Midbrain (tissue), 1 donor: ENCODE measurements around the gene KCND3.

Source experiments
- DNase-seq: peaks from one replicate; lab custom pipeline; 2025; lab: John Stamatoyannopoulos, UW

KCND3 gene

GRCh38 chr1:111988743-111989453 is 570 bp downstream of the KCND3 start:
- DNase-seq = no peak

- no peak for DNase-seq
Measured at GRCh38 chr1:111988377-111988742, 1.1 kb downstream of the KCND3 start.

GRCh38 chr1:111987502-111987901 is 2.0 kb downstream of the KCND3 start:
- DNase-seq = no peak

DNA sequence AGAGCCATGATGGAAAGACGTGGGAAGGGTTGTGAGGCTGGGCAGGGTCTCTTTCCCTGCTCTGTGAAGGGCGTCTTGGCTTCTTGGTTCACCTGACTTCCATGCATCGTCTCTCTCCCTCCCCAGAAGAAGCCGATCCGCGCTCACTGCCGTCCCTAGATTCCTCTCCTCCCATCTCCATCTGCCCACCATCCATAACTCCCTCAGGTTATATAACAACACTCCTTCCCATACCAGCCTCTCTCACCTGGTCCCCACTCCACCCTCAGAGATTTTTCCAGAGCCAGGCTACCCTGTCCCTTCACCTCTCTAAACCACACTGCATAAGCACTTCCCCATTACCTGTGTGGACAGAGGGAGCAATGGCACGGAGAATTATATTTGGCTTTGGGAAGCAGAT is 6.0 kb downstream of the KCND3 start:
- no peak for DNase-seq

DNA sequence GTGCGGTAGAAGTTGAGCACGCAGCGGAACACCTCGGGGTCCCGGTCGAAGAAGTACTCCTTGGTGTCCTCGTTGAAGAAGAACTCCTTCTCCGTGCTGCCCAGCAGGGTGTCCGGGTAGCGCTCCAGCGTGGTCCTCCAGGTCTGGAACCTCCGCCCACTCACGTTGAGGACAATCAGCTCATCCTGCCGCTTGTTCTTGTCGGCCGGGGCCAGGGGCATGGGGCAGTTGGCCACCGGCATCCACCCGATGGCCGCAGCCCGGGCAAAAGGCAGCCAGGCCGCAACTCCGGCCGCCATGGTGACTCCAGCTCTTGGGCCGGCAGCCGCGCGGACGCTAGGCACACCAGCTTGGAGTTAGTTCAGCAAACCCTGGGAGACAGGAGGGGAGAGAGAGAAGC is 7.0 kb downstream of the KCND3 start:
- no peak for DNase-seq

DNA sequence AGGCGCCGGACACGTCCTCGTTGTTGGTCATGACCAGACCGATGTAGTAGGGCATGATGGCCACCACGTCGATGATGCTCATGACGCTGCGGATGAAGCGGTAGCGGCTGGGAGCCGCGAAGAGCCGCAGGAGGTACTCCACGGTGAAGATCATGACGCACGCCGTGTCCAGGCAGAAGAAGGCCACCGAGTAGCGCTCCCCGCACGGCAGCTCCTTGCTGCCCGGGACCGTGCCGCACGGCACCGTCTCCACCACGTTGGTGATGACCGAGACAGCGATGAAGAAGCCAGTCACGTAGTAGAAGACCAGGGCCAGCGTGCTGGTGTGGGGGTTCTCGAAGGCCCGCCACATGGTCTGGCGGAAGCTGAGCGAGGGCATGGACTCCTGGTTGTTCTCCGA is 7.6 kb downstream of the KCND3 start:
- no peak for DNase-seq

- DNase-seq = no peak
Measured at GRCh38 chr1:111981090-111981489, 8.4 kb downstream of the KCND3 start.

GRCh38 chr1:111980686-111981085 is 8.8 kb downstream of the KCND3 start:
- no peak for DNase-seq

DNA sequence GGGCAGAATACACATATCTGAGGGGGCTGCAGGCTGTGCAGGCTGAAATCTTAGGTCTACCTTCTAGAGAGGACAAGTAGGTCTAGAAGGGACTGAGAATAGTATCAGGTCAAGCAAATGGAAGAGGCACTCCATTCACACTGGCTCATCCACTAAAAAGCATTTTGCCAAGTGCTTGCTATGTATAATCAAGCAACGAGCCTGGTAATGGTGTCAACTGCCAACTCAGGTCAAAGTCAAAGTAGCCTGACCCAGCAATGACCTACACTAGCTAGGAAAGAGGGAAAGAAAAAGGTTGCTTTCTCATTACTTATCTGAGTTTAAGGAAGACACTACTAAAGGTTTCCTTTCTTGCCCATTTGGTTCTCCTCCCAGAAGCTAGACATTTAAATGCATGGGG is 10.8 kb downstream of the KCND3 start:
- no peak for DNase-seq

- DNase-seq = no peak
Measured at GRCh38 chr1:111977378-111977777, 12.1 kb downstream of the KCND3 start.

DNA sequence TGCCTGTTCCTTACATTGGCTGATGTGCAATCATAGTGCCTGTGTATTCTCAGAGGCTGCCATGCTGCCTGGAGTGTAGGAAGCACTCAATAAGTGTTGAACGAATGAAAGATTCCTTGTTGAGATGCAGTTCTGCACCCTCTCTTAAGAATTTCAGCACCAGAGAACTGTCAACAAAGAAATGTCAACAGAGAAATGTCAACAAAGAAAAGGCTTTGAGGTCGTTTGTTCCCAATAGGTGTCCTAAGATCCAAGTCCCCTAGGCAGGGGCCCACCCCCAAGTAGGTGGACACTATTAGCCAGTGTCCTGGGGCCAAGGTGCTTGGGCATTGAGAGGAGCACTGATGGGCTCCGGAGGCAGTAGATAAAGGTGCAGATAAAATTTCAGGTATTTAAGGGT is 12.6 kb downstream of the KCND3 start:
- no peak for DNase-seq

DNA sequence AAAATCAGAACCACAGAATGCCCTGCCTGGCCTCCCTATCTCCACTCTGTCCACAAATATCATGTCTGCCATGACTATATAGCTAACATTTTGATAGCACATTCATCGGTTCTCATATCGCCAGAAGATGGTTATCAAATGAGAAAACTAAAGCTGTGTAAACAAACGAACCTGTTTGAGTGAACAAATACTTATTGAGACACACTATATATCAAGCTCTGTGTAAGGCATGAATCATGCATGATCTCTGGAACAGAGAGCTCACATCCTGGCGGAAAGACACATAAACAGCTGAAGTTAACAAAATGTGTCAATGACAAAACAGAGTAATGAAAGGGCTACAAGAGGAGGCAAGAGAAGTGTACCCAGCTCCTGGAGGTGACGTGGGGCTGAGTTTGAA is 13.1 kb downstream of the KCND3 start:
- DNase-seq = no peak

DNA sequence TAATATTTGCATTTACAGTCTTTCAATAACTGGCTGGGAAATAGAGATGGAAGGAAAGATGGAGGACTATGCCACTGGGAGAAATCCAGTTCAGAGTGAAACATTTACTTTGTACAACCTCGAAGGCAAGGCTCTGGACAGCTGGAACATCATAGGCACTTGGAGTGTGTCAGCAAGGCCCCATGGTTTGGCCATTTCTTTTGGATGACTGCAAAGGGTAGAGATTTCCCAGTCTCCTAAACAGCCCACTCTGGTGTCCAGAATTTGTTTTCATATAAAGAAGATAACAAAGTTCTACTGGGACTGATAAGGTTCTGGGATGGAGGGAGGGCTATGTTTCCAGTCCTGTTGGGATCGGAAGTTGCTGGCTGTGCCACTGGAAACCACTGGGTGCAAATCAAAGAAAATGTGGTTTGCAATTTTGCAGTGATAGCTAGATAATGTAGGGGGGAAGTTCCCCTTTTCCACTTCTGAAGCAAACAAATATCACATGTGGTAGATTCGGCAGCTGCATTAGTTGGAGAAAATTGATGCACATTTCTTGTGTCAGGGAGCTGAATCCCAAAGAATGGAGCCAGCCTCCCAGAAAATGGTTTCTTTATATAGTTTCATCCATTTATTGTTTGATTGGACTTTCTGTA is 16.2 kb downstream of the KCND3 start:
- no peak for DNase-seq

DNA sequence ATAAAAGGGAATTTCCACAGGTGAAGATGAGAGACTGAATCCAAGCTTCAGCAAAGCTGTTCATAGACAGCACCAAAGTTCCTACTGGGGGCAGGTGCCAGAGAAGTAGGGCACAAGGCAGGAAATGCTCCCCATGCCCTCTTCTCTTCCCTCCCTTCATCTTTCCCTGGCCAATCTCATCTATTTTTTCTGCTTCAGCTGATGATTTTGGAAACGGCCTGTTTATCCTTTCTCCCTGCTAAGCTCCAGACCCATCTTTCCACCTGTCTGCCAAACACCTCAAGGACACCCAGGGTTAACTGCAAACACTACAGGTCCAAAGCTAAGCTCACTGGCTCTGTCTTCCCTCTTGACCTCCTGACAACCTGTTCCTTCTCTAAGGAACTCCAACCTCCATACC is 18.1 kb downstream of the KCND3 start:
- no peak for DNase-seq

DNA sequence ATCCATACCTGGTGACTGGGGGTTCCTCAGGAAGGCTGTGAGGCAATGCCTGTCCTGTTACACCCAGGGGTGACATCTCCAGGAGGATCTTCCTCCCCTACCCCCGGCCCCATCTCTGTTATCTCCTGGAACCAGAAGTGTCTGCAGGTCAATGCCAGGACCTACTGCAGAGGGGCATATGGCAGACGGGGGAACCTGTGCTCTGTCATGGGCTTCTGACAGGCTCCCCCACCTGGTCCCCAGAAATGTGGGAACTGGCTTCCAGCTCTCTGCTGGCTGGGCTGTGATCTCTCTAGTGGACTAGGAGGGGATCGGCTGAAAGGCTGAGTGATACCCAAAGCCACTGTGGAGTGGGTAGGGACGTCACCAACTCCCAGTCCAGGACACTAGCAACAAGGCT is 21.0 kb downstream of the KCND3 start:
- DNase-seq = no peak

- no peak for DNase-seq
Measured at GRCh38 chr1:111967886-111968285, 21.6 kb downstream of the KCND3 start.

DNA sequence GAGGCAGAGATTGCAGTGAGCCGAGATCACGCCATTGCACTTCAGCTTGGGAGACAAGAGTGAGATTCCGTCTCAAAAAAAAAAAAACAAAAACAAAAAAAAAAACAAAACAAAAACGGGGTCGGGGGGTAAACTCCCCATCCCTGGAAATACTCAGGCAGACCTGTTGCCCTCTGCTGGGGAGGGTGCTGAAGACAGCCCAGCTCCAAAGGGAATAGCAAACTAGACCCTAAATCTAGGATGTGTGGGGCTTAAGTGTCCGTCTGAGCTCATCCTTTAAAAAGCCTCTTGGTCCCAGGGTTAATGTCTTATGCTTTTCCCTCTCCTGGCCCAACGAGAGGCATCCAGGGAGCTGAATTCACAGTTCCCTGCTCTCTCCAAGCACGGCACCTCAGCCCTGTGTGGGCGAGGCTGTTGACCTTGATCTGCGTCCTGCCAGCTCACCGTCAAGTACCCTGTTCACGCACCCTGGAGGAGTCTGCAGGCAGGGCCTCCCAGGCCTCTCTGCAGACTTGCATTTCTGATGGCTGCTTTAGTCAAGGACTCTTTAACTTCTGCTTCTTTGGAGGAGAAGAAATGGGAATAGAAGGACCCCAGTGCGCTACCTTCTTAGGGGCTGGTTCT is 22.3 kb downstream of the KCND3 start:
- no peak for DNase-seq

DNA sequence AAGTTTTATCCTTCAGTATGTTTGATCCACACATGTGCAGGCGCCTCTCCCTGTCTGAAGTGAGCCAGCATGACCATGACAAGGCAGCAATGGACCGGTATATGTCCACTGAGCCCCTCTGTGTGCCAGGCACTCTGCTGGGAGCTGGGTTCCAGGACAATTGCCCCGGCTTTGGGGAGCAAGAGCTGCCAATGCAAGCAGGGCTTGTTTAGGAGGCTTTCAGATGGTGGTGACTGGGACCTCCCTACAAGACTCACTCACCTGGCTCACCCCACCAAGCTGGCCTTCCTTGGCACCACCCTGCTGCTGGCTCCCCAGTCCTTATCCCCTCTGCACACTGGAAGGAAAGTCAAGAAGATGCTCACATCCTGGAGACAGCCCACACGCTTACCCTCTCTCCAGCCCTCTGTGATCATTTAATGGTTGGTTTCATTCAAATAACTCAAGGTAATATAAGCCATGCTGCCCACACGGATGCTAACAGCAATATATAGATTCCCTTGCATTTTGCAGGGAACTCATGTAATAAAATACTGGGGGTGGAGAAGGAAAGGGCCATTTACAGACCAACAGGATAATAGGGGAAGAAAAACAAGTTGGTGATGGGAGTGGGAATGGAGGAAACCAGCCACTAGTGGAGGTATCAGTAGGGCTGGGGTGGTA is 23.6 kb downstream of the KCND3 start:
- no peak for DNase-seq

- DNase-seq = peak; percentile 33
Measured at GRCh38 chr1:111963985-111964738, 25.3 kb downstream of the KCND3 start.

GRCh38 chr1:111961773-111962565 is 27.5 kb downstream of the KCND3 start:
- peak; percentile 18 for DNase-seq

- peak; percentile 14 for DNase-seq
Measured at GRCh38 chr1:111961016-111961415, 28.5 kb downstream of the KCND3 start.
